Neural cell (in vitro differentiated cells): ENCODE measurements around the gene SLC2A6. TPM values are rescaled to one million over a fixed set of nuclear protein-coding genes. Genes with fewer than 3 reads are reported as not detected.

Experiments
- H2AFZ ChIP-seq: fragments of 200-600, 300-800 bp; sonication (generic), shearing (Covaris generic); 2 replicates; pipeline ENCODE4 v1.6.0; 2014; ENCODE audit warnings: low read depth, mild to moderate bottlenecking, antibody characterized with exemption, low read length, moderate library complexity
- H3F3A ChIP-seq: fragments of 200-600 bp; shearing (Covaris generic); 2 replicates; pipeline ENCODE4 v1.6.1; 2016; ENCODE audit warnings: mild to moderate bottlenecking, moderate library complexity, mixed read lengths, antibody characterized with exemption, low read length; ENCODE audit not compliant: insufficient read depth, poor library complexity, severe bottlenecking
- H3K27ac ChIP-seq: fragments of 200-600, 300-800 bp; sonication (generic), shearing (Covaris generic); 2 replicates; pipeline ENCODE4 v1.5.1; 2014; ENCODE audit warnings: mild to moderate bottlenecking, low read length, moderate library complexity
- H3K27me3 ChIP-seq: fragments of 300-800, 200-600 bp; sonication (generic), shearing (Covaris generic); 2 replicates; pipeline ENCODE4 v1.6.0; 2014; ENCODE audit warnings: mild to moderate bottlenecking, low read depth, low read length, moderate library complexity; ENCODE audit not compliant: insufficient read depth
- H3K36me3 ChIP-seq: fragments of 300-800, 200-600 bp; sonication (generic), shearing (Covaris generic); 2 replicates; pipeline ENCODE4 v1.5.1; 2014; ENCODE audit warnings: mild to moderate bottlenecking, antibody characterized with exemption, low read length, moderate library complexity; ENCODE audit not compliant: insufficient read depth
- H3K4me2 ChIP-seq: fragments of 300-800, 200-600 bp; sonication (generic), shearing (Covaris generic); 2 replicates; pipeline ENCODE4 v1.6.0; 2014; ENCODE audit warnings: mild to moderate bottlenecking, low read length
- H3K4me3 ChIP-seq: fragments of 300-800, 200-600 bp; sonication (generic), shearing (Covaris generic); 2 replicates; pipeline ENCODE4 v1.5.1; 2014; ENCODE audit warnings: mild to moderate bottlenecking, low read length, moderate library complexity
- H3K79me2 ChIP-seq: fragments of 200-600 bp; shearing (Covaris generic); replicated peaks from 2 replicates; pipeline ENCODE4 v1.6.0; 2014; ENCODE audit warnings: mild to moderate bottlenecking, low read length, moderate library complexity; ENCODE audit not compliant: insufficient read depth
- H3K9ac ChIP-seq: fragments of 300-800, 200-600 bp; sonication (generic), shearing (Covaris generic); 2 replicates; pipeline ENCODE4 v1.6.1; 2016; ENCODE audit warnings: mild to moderate bottlenecking, low read length, mixed read lengths
- H3K9me2 ChIP-seq: fragments of 200-600 bp; shearing (Covaris generic); 2 replicates; pipeline ENCODE4 v1.6.1; 2016; ENCODE audit warnings: mild to moderate bottlenecking, low read length, mixed read lengths; ENCODE audit not compliant: insufficient read depth
- H3K9me3 ChIP-seq: fragments of 200-600, 300-800 bp; sonication (generic), shearing (Covaris generic); 2 replicates; pipeline ENCODE4 v1.6.1; 2016; ENCODE audit warnings: mild to moderate bottlenecking, mixed run types, low read length, moderate library complexity, mixed read lengths
- H4K20me1 ChIP-seq: fragments of 200-600 bp; shearing (Covaris generic); 2 replicates; pipeline ENCODE4 v1.6.1; 2016; ENCODE audit warnings: mild to moderate bottlenecking, mixed run types; ENCODE audit not compliant: insufficient read depth
- EP300 ChIP-seq: fragments of 450-650 bp; conservative IDR thresholded peaks from 2 replicates; pipeline ENCODE4 v1.6.1; 2014; ENCODE audit warnings: antibody characterized with exemption, mild to moderate bottlenecking, moderate library complexity; ENCODE audit not compliant: poor library complexity, severe bottlenecking
- EZH2 ChIP-seq: fragments of 200-600, 300-800 bp; shearing (Covaris generic), sonication (generic); IDR thresholded peaks from 2 replicates; pipeline ENCODE4 v1.6.1; 2014; ENCODE audit warnings: antibody characterized with exemption, low read length, borderline replicate concordance, mild to moderate bottlenecking; ENCODE audit not compliant: insufficient read depth, poor library complexity, severe bottlenecking
- MXI1 ChIP-seq: fragments of 450-650 bp; conservative IDR thresholded peaks from 2 replicates; pipeline ENCODE4 v1.6.1; 2014; ENCODE audit warnings: antibody characterized with exemption, mild to moderate bottlenecking; ENCODE audit not compliant: poor library complexity, severe bottlenecking
- POLR2AphosphoS5 ChIP-seq: IDR thresholded peaks from 2 replicates; pipeline ENCODE4 v1.6.1; 2012
- RAD21 ChIP-seq: fragments of 450-650 bp; conservative IDR thresholded peaks from 2 replicates; pipeline ENCODE4 v1.6.1; 2014; ENCODE audit warnings: antibody characterized with exemption, mild to moderate bottlenecking, moderate library complexity
- SMC3 ChIP-seq: fragments of 450-650 bp; conservative IDR thresholded peaks from 2 replicates; pipeline ENCODE4 v1.6.1; 2014; ENCODE audit warnings: antibody characterized with exemption, mild to moderate bottlenecking, moderate library complexity; ENCODE audit not compliant: poor library complexity
- TAF1 ChIP-seq: IDR thresholded peaks from 2 replicates; pipeline ENCODE4 v1.6.1; 2012; ENCODE audit warnings: low read depth
- polyA plus RNA-seq: library from polyadenylated mRNA; depleted of rRNA; stranded (reverse); fragments of >200 nt; gene quantifications from 2 replicates; pipeline ENCODE4 v1.2.3, GENCODE V29; 2014
- TF ChIP-seq, protein P1 (sequence below): IDR thresholded peaks from 2 replicates; pipeline ENCODE4 v1.6.1; 2012; ENCODE audit warnings: borderline replicate concordance
- TF ChIP-seq, protein P2 (sequence below): fragments of 450-650 bp; IDR thresholded peaks from 2 replicates; pipeline ENCODE4 v1.5.1; 2014; ENCODE audit warnings: antibody characterized with exemption, mild to moderate bottlenecking, moderate library complexity; ENCODE audit not compliant: poor library complexity, severe bottlenecking

The SLC2A6 gene
- polyA plus RNA-seq, 1 donor from 2014 or later: 11.5 TPM

DNA sequence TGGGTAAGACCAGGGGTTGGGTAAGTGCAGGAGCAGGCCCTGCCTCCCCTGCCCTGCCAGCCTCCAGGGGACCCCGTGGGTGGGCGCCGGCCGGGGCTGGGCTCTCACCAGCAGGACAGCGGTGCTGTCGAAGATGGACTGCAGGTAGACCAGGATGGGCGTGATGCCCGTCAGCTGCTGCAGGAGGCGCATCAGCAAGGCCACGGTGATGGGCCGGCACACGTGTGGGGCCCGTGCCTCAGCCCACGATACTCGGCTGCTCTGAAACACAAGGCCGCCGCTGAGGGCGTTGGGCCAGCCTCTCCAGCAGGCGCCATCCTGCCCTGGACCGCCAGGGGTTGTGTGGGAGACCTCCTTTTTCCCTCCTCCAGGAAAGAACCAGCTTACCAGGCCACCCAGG is 4.0 kb downstream of the SLC2A6 start:
- Histone ChIP-seq H3K9me2 (no peaks in the 10 kb centered on the region), H3K79me2 (no peaks in the 10 kb centered on the region), H3K27ac (no peak overlapping the region), H3K9ac (no peak overlapping the region), H4K20me1 (no peaks in the 10 kb centered on the region), H3K4me3 (no peak overlapping the region), H3K9me3 (no peaks in the 10 kb centered on the region), H3K36me3 (no peaks in the 10 kb centered on the region), H3K4me2 (no peak overlapping the region), H3K27me3 (no peaks in the 10 kb centered on the region), H3F3A (no peaks in the 10 kb centered on the region), H2AFZ (no peak overlapping the region)
- TF ChIP-seq EP300 (no peak), EZH2 (no peak), TAF1 (no peak), POLR2AphosphoS5 (no peak), RAD21 (no peak), MXI1 (no peak), SMC3 (no peak)
- TF ChIP-seq, protein P1, sequence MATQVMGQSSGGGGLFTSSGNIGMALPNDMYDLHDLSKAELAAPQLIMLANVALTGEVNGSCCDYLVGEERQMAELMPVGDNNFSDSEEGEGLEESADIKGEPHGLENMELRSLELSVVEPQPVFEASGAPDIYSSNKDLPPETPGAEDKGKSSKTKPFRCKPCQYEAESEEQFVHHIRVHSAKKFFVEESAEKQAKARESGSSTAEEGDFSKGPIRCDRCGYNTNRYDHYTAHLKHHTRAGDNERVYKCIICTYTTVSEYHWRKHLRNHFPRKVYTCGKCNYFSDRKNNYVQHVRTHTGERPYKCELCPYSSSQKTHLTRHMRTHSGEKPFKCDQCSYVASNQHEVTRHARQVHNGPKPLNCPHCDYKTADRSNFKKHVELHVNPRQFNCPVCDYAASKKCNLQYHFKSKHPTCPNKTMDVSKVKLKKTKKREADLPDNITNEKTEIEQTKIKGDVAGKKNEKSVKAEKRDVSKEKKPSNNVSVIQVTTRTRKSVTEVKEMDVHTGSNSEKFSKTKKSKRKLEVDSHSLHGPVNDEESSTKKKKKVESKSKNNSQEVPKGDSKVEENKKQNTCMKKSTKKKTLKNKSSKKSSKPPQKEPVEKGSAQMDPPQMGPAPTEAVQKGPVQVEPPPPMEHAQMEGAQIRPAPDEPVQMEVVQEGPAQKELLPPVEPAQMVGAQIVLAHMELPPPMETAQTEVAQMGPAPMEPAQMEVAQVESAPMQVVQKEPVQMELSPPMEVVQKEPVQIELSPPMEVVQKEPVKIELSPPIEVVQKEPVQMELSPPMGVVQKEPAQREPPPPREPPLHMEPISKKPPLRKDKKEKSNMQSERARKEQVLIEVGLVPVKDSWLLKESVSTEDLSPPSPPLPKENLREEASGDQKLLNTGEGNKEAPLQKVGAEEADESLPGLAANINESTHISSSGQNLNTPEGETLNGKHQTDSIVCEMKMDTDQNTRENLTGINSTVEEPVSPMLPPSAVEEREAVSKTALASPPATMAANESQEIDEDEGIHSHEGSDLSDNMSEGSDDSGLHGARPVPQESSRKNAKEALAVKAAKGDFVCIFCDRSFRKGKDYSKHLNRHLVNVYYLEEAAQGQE: no peak
- TF ChIP-seq, protein P2, sequence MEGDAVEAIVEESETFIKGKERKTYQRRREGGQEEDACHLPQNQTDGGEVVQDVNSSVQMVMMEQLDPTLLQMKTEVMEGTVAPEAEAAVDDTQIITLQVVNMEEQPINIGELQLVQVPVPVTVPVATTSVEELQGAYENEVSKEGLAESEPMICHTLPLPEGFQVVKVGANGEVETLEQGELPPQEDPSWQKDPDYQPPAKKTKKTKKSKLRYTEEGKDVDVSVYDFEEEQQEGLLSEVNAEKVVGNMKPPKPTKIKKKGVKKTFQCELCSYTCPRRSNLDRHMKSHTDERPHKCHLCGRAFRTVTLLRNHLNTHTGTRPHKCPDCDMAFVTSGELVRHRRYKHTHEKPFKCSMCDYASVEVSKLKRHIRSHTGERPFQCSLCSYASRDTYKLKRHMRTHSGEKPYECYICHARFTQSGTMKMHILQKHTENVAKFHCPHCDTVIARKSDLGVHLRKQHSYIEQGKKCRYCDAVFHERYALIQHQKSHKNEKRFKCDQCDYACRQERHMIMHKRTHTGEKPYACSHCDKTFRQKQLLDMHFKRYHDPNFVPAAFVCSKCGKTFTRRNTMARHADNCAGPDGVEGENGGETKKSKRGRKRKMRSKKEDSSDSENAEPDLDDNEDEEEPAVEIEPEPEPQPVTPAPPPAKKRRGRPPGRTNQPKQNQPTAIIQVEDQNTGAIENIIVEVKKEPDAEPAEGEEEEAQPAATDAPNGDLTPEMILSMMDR: no peak

DNA sequence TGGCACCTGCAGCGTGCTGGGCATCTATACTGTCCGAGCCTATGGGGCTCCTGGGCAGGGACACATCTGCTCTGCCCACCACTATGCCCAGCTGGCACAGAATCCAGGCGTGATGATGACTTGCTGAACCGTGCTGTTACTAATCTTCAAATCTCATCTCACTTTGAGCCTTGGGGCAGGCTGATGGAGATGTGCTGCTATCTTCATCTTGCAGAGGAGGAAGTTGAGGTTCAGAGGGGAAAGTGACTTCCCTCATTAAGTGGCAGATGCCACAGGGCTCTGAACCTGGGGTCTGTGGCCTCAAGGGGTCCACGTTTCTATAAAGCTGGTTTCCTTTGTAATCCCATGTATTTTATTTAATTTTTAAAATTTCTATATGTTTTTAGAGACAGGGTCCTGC is 4.7 kb downstream of the SLC2A6 start:
- Histone ChIP-seq H3K79me2 (no peaks in the 10 kb centered on the region), H3K9ac (no peak overlapping the region), H3K27ac (no peak overlapping the region), H3K4me3 (no peak overlapping the region), H2AFZ (no peak overlapping the region), H3K4me2 (no peak overlapping the region), H3K27me3 (no peaks in the 10 kb centered on the region), H4K20me1 (no peaks in the 10 kb centered on the region), H3K36me3 (no peaks in the 10 kb centered on the region), H3F3A (no peaks in the 10 kb centered on the region), H3K9me3 (no peaks in the 10 kb centered on the region), H3K9me2 (no peaks in the 10 kb centered on the region)
- TF ChIP-seq RAD21 (no peak), EZH2 (no peak), MXI1 (no peak), SMC3 (no peak), TAF1 (no peak), POLR2AphosphoS5 (no peak), EP300 (no peak)
- TF ChIP-seq, protein P2: no peak
- TF ChIP-seq, protein P1: no peak
